Sigmoid colon (tissue), 7 donors: ENCODE results near the gene PDE4D. TPM values are rescaled to one million over a fixed set of nuclear protein-coding genes. Genes with fewer than 3 reads are reported as not detected.

Experiments
- DNase-seq: peaks from one replicate; pipeline ENCODE4 v3.0.0-alpha.2; 2019
- H3K27ac ChIP-seq, 4 donors: fragments of 200-600 bp; sonication (generic); one replicate each; pipeline ENCODE4 v1.5.1; 2016 to 2019; ENCODE audit warnings: mild to moderate bottlenecking in 1 of 4
- H3K27me3 ChIP-seq, 3 donors: fragments of 200-600 bp; sonication (generic); one replicate each; pipeline ENCODE4 v1.5.1; 2019; ENCODE audit warnings: mild to moderate bottlenecking in 1 of 3
- H3K36me3 ChIP-seq, 4 donors: fragments of 200-600 bp; sonication (generic); one replicate each; pipeline ENCODE4 v1.5.1; 2016 to 2019
- H3K4me1 ChIP-seq, 4 donors: fragments of 200-600 bp; sonication (generic); one replicate each; pipeline ENCODE4 v1.5.1; 2017 to 2019
- H3K4me3 ChIP-seq, 4 donors: fragments of 200-600 bp; sonication (generic); one replicate each; pipeline ENCODE4 v1.5.1; 2017 to 2019; ENCODE audit warnings: mild to moderate bottlenecking in 2 of 4, moderate library complexity in 1 of 4
- H3K9me3 ChIP-seq, 4 donors: fragments of 200-600 bp in 3 of 4; sonication (generic) in 3 of 4; one replicate each; pipeline versions ENCODE4 v1.5.1 to v1.6.1; 2013 to 2019
- EP300 ChIP-seq, 4 donors: sonication (generic); formaldehyde crosslinking; IDR thresholded peaks; one replicate each; pipeline ENCODE4 v1.6.1; 2017; ENCODE audit warnings: antibody characterized with exemption in 4 of 4
- POLR2A ChIP-seq, 2 donors: fragments of 450-650 bp; IDR thresholded peaks; one replicate each; pipeline ENCODE4 v1.6.1; 2016; ENCODE audit warnings: antibody characterized with exemption in 2 of 2, mild to moderate bottlenecking in 2 of 2, moderate library complexity in 2 of 2
- POLR2AphosphoS5 ChIP-seq, 4 donors: sonication (generic); formaldehyde crosslinking; IDR thresholded peaks; one replicate each; pipeline ENCODE4 v1.6.1; 2017; ENCODE audit warnings: antibody characterized with exemption in 4 of 4
- WGBS, 2 donors: extraction: QIAGEN DNeasy Blood & Tissue Kit; methylation state at CpG; one replicate each; pipeline ENCODE4 v1.1.7; 2013; 5-methylcytosine and 5-hydroxymethylcytosine counted together
- intact Hi-C: fragments of 100-400 bp; cut with DNase I; formaldehyde crosslinking; loops from one replicate; pipeline ENCODE4 v1.15.1; 2023
- polyA plus RNA-seq, 3 donors: library from polyadenylated mRNA; stranded (reverse); fragments of 200-250 nt; gene quantifications; one replicate each; pipeline ENCODE4 v1.2.3, GENCODE V29; 2013
- total RNA-seq, 4 donors: library from RNA; depleted of rRNA; stranded (reverse); fragments of >200 nt; gene quantifications; one replicate each; pipeline ENCODE4 v1.1.0, GENCODE V29; 2016
- TF ChIP-seq, protein P1 (sequence below), 4 experiments: fragments of 450-650 bp in 3 of 4; fragments of 200-600 bp in 1 of 4; IDR thresholded peaks; one replicate each; pipeline ENCODE4 v1.5.1; 2016 to 2019; ENCODE audit warnings: antibody characterized with exemption in 4 of 4, mild to moderate bottlenecking in 3 of 4, moderate library complexity in 2 of 4
- donor health status: healthy with polysubstance abuse.
- donor health status: Bipolar disorder and iron deficiency.
- donor health status: healthy.

Gene PDE4D
- total and polyA plus RNA-seq, 7 donors: 6.0 to 289 (median 169) TPM

DNA sequence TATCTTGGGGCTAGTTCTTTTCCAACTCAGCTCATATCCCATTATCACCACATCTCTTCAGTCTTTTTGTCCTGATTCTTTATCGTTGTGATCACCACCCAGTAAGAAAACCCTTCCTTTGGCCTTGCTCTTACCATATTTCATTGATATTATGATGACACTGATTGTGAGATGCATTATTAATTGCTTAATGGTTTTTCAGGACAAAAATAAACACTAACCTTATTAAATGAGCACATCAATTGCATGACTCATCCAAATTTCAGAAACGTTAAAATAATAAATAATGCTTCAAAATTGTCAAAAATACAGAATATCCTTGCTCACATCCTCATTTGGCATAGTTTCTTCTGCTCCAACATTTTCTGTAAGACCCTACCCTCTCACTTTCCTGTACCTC is 270.7 kb downstream of the PDE4D start:
- Histone ChIP-seq H3K27me3 (no peaks in the 10 kb centered on the region), H3K27ac (no peak overlapping the region), H3K4me3 (no peak overlapping the region), H3K9me3 (no peaks in the 10 kb centered on the region), H3K36me3 (no peaks in the 10 kb centered on the region), H3K4me1 (peaks cover 0 to 19% (median 5%) of the 10 kb centered on the region in 4 donors)
- DNase-seq: no peak
- TF ChIP-seq EP300 (IDR thresholded peaks at IDR 0.05): no peak
- intact Hi-C loops: no loop called here
- 80 to 84% methylated on average over 2 of the region's 2 CpGs for WGBS, 2 donors

DNA sequence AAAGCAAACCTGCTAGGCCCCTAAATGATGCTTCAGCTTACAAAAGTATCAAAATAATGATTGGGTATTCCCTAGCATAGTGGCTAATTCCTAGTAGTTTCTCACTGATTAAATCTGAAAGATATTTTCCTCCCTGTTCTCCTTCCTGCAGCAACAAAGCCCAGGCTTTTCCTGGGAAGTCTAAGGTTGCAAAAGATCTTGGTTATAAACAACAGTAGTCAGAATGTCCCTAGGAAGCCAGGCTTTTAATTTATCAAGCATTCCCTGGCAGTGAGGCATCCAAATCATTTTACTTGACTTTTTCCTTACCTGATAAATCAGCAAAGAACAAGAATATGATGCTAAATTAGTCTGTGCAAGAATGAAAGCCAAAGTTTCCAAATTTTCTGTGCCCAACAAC is 272.0 kb downstream of the PDE4D start:
- TF ChIP-seq, protein P1, sequence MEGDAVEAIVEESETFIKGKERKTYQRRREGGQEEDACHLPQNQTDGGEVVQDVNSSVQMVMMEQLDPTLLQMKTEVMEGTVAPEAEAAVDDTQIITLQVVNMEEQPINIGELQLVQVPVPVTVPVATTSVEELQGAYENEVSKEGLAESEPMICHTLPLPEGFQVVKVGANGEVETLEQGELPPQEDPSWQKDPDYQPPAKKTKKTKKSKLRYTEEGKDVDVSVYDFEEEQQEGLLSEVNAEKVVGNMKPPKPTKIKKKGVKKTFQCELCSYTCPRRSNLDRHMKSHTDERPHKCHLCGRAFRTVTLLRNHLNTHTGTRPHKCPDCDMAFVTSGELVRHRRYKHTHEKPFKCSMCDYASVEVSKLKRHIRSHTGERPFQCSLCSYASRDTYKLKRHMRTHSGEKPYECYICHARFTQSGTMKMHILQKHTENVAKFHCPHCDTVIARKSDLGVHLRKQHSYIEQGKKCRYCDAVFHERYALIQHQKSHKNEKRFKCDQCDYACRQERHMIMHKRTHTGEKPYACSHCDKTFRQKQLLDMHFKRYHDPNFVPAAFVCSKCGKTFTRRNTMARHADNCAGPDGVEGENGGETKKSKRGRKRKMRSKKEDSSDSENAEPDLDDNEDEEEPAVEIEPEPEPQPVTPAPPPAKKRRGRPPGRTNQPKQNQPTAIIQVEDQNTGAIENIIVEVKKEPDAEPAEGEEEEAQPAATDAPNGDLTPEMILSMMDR (IDR thresholded peaks at IDR 0.05): no peak
- TF ChIP-seq EP300 (IDR thresholded peaks at IDR 0.05) (no peak), POLR2AphosphoS5 (IDR thresholded peaks at IDR 0.05) (no peak), POLR2A (IDR thresholded peaks at IDR 0.05) (no peak)
- H3K27ac ChIP-seq: no peak overlapping the region
- H3K9me3 ChIP-seq: no peaks in the 10 kb centered on the region
- H3K4me1 ChIP-seq: peaks cover 0 to 23% (median 6%) of the 10 kb centered on the region in 4 donors
- H3K36me3 ChIP-seq: no peaks in the 10 kb centered on the region
- H3K4me3 ChIP-seq: no peak overlapping the region
- intact Hi-C loops: no loop called here
- no peaks in the 10 kb centered on the region for H3K27me3 ChIP-seq
- no peak for DNase-seq

DNA sequence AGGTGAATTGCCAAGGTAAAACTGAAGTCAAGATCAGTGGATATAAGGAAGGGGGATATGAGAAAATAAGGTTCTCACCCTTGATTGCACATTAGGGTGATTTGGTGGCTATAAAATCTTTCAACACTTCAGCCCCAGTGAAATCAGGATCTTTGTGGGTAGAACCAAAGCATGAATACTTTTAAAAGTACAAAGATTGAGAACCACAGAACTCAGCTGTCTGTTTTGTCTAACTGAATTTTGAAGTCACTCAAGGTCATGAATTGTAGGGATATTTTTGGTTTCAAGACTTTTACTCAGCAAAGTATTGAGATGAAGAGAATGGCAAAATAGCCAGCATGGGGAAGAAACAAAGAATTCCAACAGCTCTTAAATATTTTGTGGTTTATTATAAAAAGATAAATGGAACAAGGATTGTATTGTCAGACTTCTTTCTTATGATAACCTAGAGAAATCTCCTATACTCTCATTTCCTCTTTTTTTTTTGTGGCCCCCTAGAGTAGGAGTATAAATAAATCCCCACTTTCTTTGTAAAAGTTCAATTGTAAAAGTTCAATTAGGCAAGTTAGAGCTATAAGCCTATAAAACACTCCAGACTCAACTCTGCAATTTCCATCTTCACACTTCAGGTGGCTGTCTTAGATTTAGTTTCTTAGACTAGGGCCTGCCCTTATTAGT is 272.9 kb downstream of the PDE4D start:
- Histone ChIP-seq H3K36me3 (no peaks in the 10 kb centered on the region), H3K9me3 (no peaks in the 10 kb centered on the region), H3K27me3 (no peaks in the 10 kb centered on the region), H3K4me3 (no peak overlapping the region), H3K4me1 (peaks cover 0 to 23% (median 6%) of the 10 kb centered on the region in 4 donors), H3K27ac (no peak overlapping the region)
- TF ChIP-seq POLR2A (IDR thresholded peaks at IDR 0.05) (no peak), POLR2AphosphoS5 (IDR thresholded peaks at IDR 0.05) (no peak), EP300 (IDR thresholded peaks at IDR 0.05) (no peak)
- TF ChIP-seq, protein P1 (IDR thresholded peaks at IDR 0.05): no peak
- intact Hi-C loops: no loop called here
- DNase-seq: no peak

DNA sequence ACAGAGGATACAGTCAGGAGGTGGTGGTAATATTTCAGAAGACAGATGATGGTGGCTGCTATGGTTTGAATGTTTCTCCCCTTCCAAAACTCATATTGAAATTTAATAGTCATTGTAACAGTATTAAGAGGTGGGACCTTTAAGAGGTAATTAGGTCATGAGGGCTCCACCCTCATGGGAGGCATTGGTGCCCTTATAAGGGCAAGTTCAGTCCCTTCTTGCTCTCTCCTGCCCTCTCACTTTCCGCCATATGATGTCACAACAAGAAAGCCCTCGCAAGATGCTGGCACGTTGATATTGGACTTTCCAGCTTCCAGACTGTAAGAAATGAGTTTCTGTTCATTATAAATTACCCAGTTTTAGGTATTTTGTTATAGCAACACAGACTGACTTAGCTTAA is 274.9 kb downstream of the PDE4D start:
- Histone ChIP-seq H3K36me3 (no peaks in the 10 kb centered on the region), H3K9me3 (no peaks in the 10 kb centered on the region), H3K4me3 (no peak overlapping the region), H3K27me3 (no peaks in the 10 kb centered on the region), H3K4me1 (peaks cover 0 to 23% (median 6%) of the 10 kb centered on the region in 4 donors), H3K27ac (no peak overlapping the region)
- WGBS, 2 donors: 96% methylated on average over 3 of the region's 3 CpGs
- no peak for DNase-seq
- TF ChIP-seq, protein P1 (IDR thresholded peaks at IDR 0.05): no peak
- TF ChIP-seq EP300 (IDR thresholded peaks at IDR 0.05): no peak
- TF ChIP-seq POLR2AphosphoS5 (IDR thresholded peaks at IDR 0.05): no peak
- TF ChIP-seq POLR2A (IDR thresholded peaks at IDR 0.05): no peak
- intact Hi-C loops: no loop called here

DNA sequence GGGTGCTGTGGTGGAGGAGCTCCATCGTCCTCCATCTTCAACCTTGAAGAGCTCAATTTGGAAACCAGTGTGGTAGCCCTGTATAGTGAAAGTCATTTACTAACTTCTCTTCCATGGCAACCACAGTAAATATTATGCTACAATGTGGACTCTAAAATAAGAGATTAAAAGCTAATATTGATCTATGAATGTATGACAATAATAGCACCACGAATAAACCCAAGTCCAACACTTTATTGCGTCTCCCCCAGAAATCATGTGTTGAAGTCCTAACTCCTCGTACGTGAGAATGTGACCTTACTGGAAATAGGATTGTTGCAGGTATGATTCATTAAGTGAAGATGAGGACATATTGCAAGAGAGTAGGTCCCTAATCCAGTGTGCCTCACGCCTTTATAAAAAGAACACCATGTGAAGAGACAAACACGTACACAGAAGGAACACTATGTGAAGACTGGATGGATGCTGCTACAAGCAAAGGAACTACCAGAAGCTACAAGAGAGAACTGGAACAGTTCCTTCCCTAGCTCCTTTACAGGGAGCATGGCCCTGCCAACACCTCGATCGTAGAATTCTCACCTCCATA is 276.2 kb downstream of the PDE4D start:
- H3K27ac ChIP-seq: no peak overlapping the region
- TF ChIP-seq, protein P1 (IDR thresholded peaks at IDR 0.05): no peak
- no peak for TF ChIP-seq POLR2AphosphoS5 (IDR thresholded peaks at IDR 0.05)
- TF ChIP-seq EP300 (IDR thresholded peaks at IDR 0.05): no peak
- TF ChIP-seq POLR2A (IDR thresholded peaks at IDR 0.05): no peak
- peaks cover 0 to 22% (median 9%) of the 10 kb centered on the region in 4 donors for H3K4me1 ChIP-seq
- no peaks in the 10 kb centered on the region for H3K27me3 ChIP-seq
- H3K9me3 ChIP-seq: no peaks in the 10 kb centered on the region
- no peak overlapping the region for H3K4me3 ChIP-seq
- DNase-seq: no peak
- no peaks in the 10 kb centered on the region for H3K36me3 ChIP-seq
- WGBS, 2 donors: 63 to 85% methylated on average over 9 of the region's 9 CpGs
- intact Hi-C loops: no loop called here
